K562 (cell line): ENCODE data around the gene CFAP69. TPM values are rescaled to one million over a fixed set of nuclear protein-coding genes. Genes with fewer than 3 reads are reported as not detected.

Source experiments
- ADNP ChIP-seq: fragments of 200-800 bp; sonication (Bioruptor generic); IDR thresholded peaks from 2 replicates; pipeline ENCODE4 v1.6.1; 2016; ENCODE audit warnings: missing genetic modification characterization, missing compliant biosample characterization
- ARID1B ChIP-seq: fragments of 450-650 bp; IDR thresholded peaks from 2 replicates; pipeline ENCODE4 v1.6.1; 2016; ENCODE audit warnings: antibody characterized with exemption, mild to moderate bottlenecking, inconsistent platforms
- CBFA2T2 ChIP-seq: fragments of 450-650 bp; conservative IDR thresholded peaks from 2 replicates; pipeline ENCODE4 v1.6.1; 2017; ENCODE audit warnings: mild to moderate bottlenecking
- CC2D1A ChIP-seq: fragments of 450-650 bp; IDR thresholded peaks from 2 replicates; pipeline ENCODE4 v1.6.1; 2017; ENCODE audit warnings: mild to moderate bottlenecking
- FOXP1 ChIP-seq: sonication (generic); formaldehyde crosslinking; IDR thresholded peaks from 2 replicates; pipeline ENCODE4 v1.8.0; 2022; ENCODE audit warnings: mild to moderate bottlenecking, missing genetic modification reagents
- HIVEP1 ChIP-seq: fragments of 250-450 bp; sonication (Bioruptor Pico); IDR thresholded peaks from 2 replicates; pipeline ENCODE4 v1.4.0; 2020; ENCODE audit warnings: mild to moderate bottlenecking
- JUN ChIP-seq, 2 experiments: sonication (generic) in 1 of 2; formaldehyde crosslinking in 1 of 2; IDR thresholded peaks; 2 replicates each; pipeline versions ENCODE4 v1.6.1 to v1.8.0; 2012 to 2022; ENCODE audit warnings: borderline replicate concordance in 2 of 2, mild to moderate bottlenecking in 2 of 2, improper control_type of control experiment in 1 of 2, low read depth in 1 of 2, low read length in 1 of 2, missing genetic modification reagents in 1 of 2
- JUND ChIP-seq, 2 experiments: IDR thresholded peaks; 2 replicates in 1 of 2; 3 replicates in 1 of 2; pipeline ENCODE4 v1.6.1; 2011; ENCODE audit warnings: borderline replicate concordance in 2 of 2, low read depth in 2 of 2, low read length in 2 of 2, improper control_type of control experiment in 1 of 2, missing biosample characterization in 1 of 2, missing genetic modification characterization in 1 of 2, missing genetic modification reagents in 1 of 2
- KAT8 ChIP-seq: fragments of 450-650 bp; IDR thresholded peaks from 2 replicates; pipeline ENCODE4 v1.6.1; 2016; ENCODE audit warnings: low read depth, mild to moderate bottlenecking
- L3MBTL2 ChIP-seq: fragments of 450-650 bp; IDR thresholded peaks from 2 replicates; pipeline ENCODE4 v1.6.1; 2016; ENCODE audit warnings: mild to moderate bottlenecking, moderate library complexity
- MAFK ChIP-seq: IDR thresholded peaks from 2 replicates; pipeline ENCODE4 v1.6.1; 2011; ENCODE audit warnings: low read length, improper control_type of control experiment
- MYC ChIP-seq, 2 experiments: fragments of 250-450 bp in 1 of 2; sonication (Bioruptor Pico) in 1 of 2; IDR thresholded peaks; 2 replicates each; pipeline versions ENCODE4 v1.5.1 to v1.6.1; 2012 to 2021; ENCODE audit warnings: low read depth in 2 of 2, borderline replicate concordance in 1 of 2, improper control_type of control experiment in 1 of 2, low read length in 1 of 2, mild to moderate bottlenecking in 1 of 2, moderate library complexity in 1 of 2
- OTX1 ChIP-seq: fragments of 450-650 bp; formaldehyde crosslinking; IDR thresholded peaks from 2 replicates; pipeline ENCODE4 v1.4.0; 2022; ENCODE audit warnings: mild to moderate bottlenecking
- POLR2H ChIP-seq: IDR thresholded peaks from 2 replicates; pipeline ENCODE4 v1.6.1; 2016; ENCODE audit warnings: missing genetic modification characterization, low read depth, mild to moderate bottlenecking, control low read depth, missing compliant biosample characterization, moderate library complexity
- RBM34 ChIP-seq: fragments of 200-400 bp; formaldehyde crosslinking; IDR thresholded peaks from 2 replicates; pipeline ENCODE4 v1.6.1; 2018; ENCODE audit warnings: low read length, borderline replicate concordance; ENCODE audit not compliant: insufficient read depth
- SLC30A9 ChIP-seq: fragments of 250-450 bp; sonication (Bioruptor Pico); IDR thresholded peaks from 2 replicates; pipeline ENCODE4 v1.8.0; 2022; ENCODE audit warnings: mild to moderate bottlenecking, moderate library complexity
- SMARCE1 ChIP-seq: fragments of 450-650 bp; IDR thresholded peaks from 2 replicates; pipeline ENCODE4 v1.7.1; 2016; ENCODE audit warnings: mild to moderate bottlenecking
- STAT5B ChIP-seq: fragments of 250-450 bp; sonication (Bioruptor Pico); IDR thresholded peaks from 2 replicates; pipeline ENCODE4 v1.8.0; 2021; ENCODE audit warnings: mild to moderate bottlenecking, inconsistent platforms
- TCF7L2 ChIP-seq: fragments of 150-350 bp; IDR thresholded peaks from 2 replicates; pipeline ENCODE4 v1.6.1; 2016; ENCODE audit warnings: low read depth, mild to moderate bottlenecking, low read length, moderate library complexity
- TEAD1 ChIP-seq, 2 experiments: fragments of 450-650 bp in 1 of 2; sonication (generic) in 1 of 2; formaldehyde crosslinking; IDR thresholded peaks; 2 replicates each; pipeline versions ENCODE4 v1.4.0 to v1.8.0; 2020 to 2022; ENCODE audit warnings: mild to moderate bottlenecking in 2 of 2, missing genetic modification reagents in 1 of 2
- TEAD4 ChIP-seq, 2 experiments: sonication (generic) in 1 of 2; formaldehyde crosslinking in 1 of 2; IDR thresholded peaks; 2 replicates each; pipeline versions ENCODE4 v1.6.1 to v1.8.0; 2012 to 2022; ENCODE audit warnings: borderline replicate concordance in 1 of 2, inconsistent platforms in 1 of 2, low read length in 1 of 2, mild to moderate bottlenecking in 1 of 2, missing genetic modification reagents in 1 of 2
- ZNF175 ChIP-seq: fragments of 200-800 bp; sonication (Bioruptor generic); IDR thresholded peaks from 2 replicates; pipeline ENCODE4 v1.6.1; 2016; ENCODE audit warnings: low read depth, mild to moderate bottlenecking, missing genetic modification characterization, missing compliant biosample characterization
- ZNF277 ChIP-seq: fragments of 250-450 bp; sonication (Bioruptor Pico); IDR thresholded peaks from 2 replicates; pipeline ENCODE4 v1.8.0; 2022; ENCODE audit warnings: inconsistent platforms, mild to moderate bottlenecking, moderate library complexity, borderline replicate concordance
- ZNF551 ChIP-seq: fragments of 250-450 bp; sonication (Bioruptor Pico); IDR thresholded peaks from 2 replicates; pipeline ENCODE4 v1.5.0; 2021; ENCODE audit warnings: mild to moderate bottlenecking, moderate library complexity
- polyA plus RNA-seq, 8 experiments: library from polyadenylated mRNA; depleted of rRNA in 4 of 8; stranded (reverse) in 5 of 8; unstranded in 3 of 8; fragments of >200 nt; fragmentation: Nextera tagmentation in 2 of 8; fragmentation: Illumina TruSeq in 1 of 8; extraction: Ambion mirVana in 2 of 8; extraction: Trizol in 1 of 8; gene quantifications; 2 replicates each; pipeline versions ENCODE4 v1.2.1 to v1.2.3, GENCODE V29; 2011 to 2014; ENCODE audit warnings: inconsistent platforms in 1 of 8, missing spikeins in 1 of 8
- total RNA-seq, 7 experiments: library from RNA; depleted of rRNA in 6 of 7; stranded (reverse); fragments of >200 nt in 6 of 7; fragmentation: Illumina TruSeq in 2 of 7; extraction: Trizol in 2 of 7; gene quantifications; 2 replicates each; pipeline versions ENCODE4 v1.2.1 to v1.2.3, GENCODE V29; 2011 to 2021; ENCODE audit warnings: low replicate concordance in 1 of 7
- TF ChIP-seq, protein P1 (sequence below): IDR thresholded peaks from 2 replicates; pipeline ENCODE4 v1.6.1; 2014; ENCODE audit warnings: antibody characterized with exemption

Gene CFAP69
- total and polyA plus RNA-seq, 9 of the 15 experiments (the other 6 are each of a cell fraction or from before 2014, with no cell fraction given), result 0.24 to 5.1 (median 1.7) TPM

- TF ChIP-seq JUN (IDR thresholded peaks at IDR 0.05; ENCODE audit: borderline replicate concordance, low read depth, low read length), result peak; percentile 55; the same call in 1 of the 2 replicates
- no peak for TF ChIP-seq JUN (CRISPR knock-in tag; IDR thresholded peaks at IDR 0.05; ENCODE audit: borderline replicate concordance)
- no peak for TF ChIP-seq TEAD1 (CRISPR knock-in tag; IDR thresholded peaks at IDR 0.05)
- TF ChIP-seq MAFK, result no peak
- TF ChIP-seq CC2D1A, result no peak
- TF ChIP-seq STAT5B, result no peak
- TF ChIP-seq L3MBTL2, result peak; percentile 82
- no peak for TF ChIP-seq POLR2H (tag)
- peak; percentile 56 for TF ChIP-seq ARID1B
- TF ChIP-seq FOXP1 (CRISPR knock-in tag), result no peak
- TF ChIP-seq JUND (IDR thresholded peaks at IDR 0.05; ENCODE audit: borderline replicate concordance, low read depth, low read length), result peak; percentile 71; the same call in 1 of the 2 replicates
- peak; percentile 80; the same call in 2 of the 3 replicates for TF ChIP-seq JUND (tag; IDR thresholded peaks at IDR 0.05; ENCODE audit: borderline replicate concordance, low read depth, low read length)
- peak; percentile 40 for TF ChIP-seq TEAD4 (IDR thresholded peaks at IDR 0.05; ENCODE audit: low read length)
- no peak for TF ChIP-seq TEAD4 (CRISPR knock-in tag; IDR thresholded peaks at IDR 0.05; ENCODE audit: borderline replicate concordance)
- TF ChIP-seq OTX1 (CRISPR knock-in tag), result no peak
- peak; percentile 59; the same call in 1 of the 2 replicates for TF ChIP-seq MYC (IDR thresholded peaks at IDR 0.05; ENCODE audit: low read depth, low read length)
- TF ChIP-seq MYC (CRISPR knock-in tag; IDR thresholded peaks at IDR 0.05; ENCODE audit: borderline replicate concordance, low read depth), result no peak
- no peak for TF ChIP-seq ZNF277
- no peak for TF ChIP-seq KAT8
- TF ChIP-seq TCF7L2, result no peak
- TF ChIP-seq CBFA2T2, result no peak; the same call in 1 of the 2 replicates
- TF ChIP-seq ZNF175, result no peak
- TF ChIP-seq SLC30A9 (CRISPR knock-in tag), result no peak
- TF ChIP-seq, protein P1, sequence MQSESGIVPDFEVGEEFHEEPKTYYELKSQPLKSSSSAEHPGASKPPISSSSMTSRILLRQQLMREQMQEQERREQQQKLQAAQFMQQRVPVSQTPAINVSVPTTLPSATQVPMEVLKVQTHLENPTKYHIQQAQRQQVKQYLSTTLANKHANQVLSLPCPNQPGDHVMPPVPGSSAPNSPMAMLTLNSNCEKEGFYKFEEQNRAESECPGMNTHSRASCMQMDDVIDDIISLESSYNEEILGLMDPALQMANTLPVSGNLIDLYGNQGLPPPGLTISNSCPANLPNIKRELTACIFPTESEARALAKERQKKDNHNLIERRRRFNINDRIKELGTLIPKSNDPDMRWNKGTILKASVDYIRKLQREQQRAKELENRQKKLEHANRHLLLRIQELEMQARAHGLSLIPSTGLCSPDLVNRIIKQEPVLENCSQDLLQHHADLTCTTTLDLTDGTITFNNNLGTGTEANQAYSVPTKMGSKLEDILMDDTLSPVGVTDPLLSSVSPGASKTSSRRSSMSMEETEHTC, result no peak
- TF ChIP-seq ADNP (tag), result peak; percentile 3; the same call in 1 of the 2 replicates
- no peak for TF ChIP-seq HIVEP1 (CRISPR knock-in tag)
- TF ChIP-seq RBM34, result no peak
- TF ChIP-seq ZNF551 (CRISPR knock-in tag), result no peak
- 0 out of 2 replicates have a peak, but pooled peaks have one; percentile 27 for TF ChIP-seq SMARCE1
Observed at GRCh38 chr7:90239050-90239449, 5.9 kb upstream of the CFAP69 start (continued).
